ENCODE results near the gene DLX4.

Gene DLX4

GRCh38 chr17:49969134-49969759 lies at the start of gene DLX4:
TSS of gene DLX4 (plus strand) at chr17:49969190. CDS start at chr17:49969469, 279 bp downstream.
- DNase-seq: peak; percentile 3

DNA sequence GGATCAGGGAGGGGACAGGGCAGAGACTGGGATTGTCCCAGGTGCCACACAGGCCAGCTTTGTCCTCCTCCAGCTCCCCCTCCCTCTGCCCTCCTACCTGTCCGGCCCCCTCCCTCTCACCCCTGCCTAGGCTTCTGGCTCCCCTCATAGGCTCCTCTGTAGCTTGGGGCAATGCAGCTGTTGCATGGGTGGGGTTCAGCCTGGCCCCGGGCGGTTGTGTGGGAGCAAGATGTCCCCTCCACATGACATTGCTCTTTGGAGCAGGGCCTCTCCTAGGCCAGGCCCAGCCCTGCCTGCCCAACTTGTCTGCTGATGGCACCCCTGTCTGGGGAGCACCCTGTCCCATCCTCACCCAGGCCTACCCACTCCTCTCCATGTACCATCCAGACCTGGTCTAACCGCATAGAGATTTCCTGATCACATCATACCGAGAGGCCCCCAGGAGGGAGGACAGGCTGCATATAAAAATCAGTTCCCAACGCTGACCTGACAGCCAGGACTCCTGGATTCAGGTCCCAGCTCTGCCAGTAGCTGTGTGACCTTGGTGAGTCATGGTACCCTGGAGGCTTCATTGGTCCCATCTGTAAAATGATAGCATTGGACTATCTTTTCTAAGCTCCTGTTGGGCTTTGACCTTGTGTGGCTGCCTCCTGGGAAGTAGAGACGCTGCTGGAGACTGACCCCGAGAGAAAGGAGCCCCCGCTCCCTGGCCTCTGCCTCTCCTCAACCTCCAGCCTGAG lies 48.8 kb upstream of the DLX4 start:
- no peak for DNase-seq

DNA sequence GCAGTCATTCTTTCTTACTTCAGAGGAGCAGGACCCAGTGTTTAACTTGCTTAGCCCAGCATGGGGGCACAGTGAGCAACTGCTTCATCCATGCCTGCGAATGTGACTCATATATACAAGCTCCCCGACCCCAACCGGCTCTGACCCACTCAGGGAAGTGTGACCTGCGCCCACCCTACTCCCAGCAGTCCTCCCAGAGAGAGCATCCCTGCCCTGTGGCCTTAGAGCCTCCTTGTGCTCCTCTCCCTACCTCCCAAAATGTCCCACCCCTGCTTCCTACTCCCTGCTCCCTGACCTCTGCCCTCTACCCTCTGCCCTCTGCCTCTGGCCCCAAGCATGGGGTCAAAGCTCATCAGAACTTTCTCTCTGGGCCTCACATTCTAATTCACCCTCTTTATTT lies 46.9 kb upstream of the DLX4 start:
- DNase-seq: no peak

GRCh38 chr17:49924116-49924515 lies 44.9 kb upstream of the DLX4 start:
- no peak for DNase-seq

- DNase-seq: no peak
Observed at GRCh38 chr17:49924589-49924988, 44.4 kb upstream of the DLX4 start.

DNA sequence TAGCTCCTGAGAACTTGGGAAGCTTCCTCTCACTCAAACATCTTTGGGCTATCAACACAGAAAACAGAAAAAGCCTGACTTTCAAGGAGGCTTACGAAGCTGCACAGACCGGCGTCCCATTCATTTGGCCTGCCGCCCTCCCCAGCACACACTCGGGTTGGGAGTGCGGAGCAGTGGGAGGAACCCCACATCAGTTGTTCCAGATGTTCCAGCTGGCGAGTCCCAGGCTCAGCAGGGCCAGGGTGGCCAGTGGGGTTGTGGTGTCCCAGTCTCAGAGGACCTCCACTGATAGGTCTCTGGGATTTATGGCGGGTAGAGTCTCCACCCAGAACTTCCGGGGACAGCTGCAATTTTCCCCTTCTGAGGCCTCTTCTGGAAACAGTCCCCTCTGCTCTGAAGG lies 43.1 kb upstream of the DLX4 start:
- no peak for DNase-seq

DNA sequence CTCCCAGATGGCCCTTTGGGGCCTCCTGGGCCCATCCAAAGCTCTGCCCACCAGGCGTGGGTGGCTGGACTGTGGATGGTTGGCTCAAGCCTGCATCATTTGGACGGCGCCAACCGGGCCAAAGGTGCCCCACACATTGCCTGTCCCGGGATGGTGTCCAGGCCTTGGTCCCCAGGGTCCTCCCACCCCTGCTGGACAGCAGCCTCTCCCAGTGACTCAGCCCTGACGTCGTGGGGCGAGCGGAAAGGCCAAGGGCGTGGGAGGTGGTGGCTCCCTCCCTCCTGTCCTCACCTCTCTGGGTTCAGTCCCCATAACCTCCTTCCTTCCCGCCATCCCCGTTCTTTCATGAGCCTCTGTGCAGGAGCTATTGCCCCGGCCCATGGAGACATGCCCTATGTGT lies 42.1 kb upstream of the DLX4 start:
- DNase-seq: no peak

DNA sequence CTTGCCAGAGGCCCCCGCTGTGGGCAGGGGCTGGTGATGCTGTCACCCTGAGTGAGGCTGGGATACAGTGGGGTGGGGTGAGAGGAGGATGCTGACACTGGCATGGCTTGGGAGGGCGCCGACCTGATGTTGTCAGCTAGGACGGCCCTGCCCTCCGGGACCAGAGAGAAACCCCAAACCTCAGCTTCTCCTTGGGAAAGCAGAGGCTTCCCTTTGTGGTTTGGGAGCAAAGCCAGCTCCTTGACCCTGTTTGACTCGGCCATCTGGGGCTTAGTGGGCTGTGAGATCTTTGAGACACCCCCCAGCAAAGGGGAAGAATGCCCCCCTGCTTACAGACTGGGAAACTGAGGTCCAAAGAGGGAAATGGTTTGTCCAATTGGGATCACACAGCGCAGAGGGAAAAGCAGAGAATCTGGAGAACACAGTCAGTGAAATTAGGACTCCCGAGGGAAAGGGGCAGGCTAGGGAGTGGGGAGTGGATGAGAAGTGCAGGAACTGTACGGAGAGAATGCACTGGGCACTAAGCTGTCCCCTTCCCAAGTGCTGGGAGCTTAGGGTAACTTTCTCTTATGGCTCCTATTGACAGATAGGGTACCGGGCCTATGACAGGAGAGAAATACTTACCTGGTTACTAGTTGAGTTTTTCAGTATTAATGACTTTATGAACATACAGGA lies 40.7 kb upstream of the DLX4 start:
- DNase-seq: no peak

DNA sequence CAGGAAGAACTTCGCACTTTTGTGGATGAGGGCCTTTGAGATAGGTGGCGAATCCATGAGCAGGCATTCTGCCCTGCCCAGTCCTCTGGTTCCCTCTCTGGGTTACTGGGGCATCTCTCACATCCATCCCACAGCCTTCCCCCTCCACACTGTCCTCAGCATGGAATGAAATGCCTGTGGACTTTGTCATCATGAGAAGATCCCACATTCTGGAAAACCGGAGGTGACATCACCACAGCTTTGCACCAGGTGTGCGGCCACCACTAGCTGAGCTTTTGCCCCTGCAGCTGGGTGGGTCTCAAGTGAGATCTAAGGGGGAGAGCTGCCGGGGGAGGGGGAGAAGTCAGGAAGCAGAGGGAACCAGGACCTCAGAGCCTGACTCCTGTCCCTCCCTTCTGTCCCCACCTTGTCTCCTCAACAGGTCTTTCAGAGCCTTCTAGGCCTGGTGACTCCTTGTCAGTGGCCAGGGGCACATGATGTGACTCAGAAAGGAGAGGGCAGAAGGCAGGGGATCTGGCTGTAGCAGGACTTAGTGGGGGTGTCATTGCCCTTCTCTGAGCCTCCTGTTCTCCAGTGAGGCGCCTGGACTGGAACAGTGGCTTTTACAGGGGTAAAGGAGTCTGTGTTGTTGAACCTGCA lies 40.0 kb upstream of the DLX4 start:
- no peak for DNase-seq

DNA sequence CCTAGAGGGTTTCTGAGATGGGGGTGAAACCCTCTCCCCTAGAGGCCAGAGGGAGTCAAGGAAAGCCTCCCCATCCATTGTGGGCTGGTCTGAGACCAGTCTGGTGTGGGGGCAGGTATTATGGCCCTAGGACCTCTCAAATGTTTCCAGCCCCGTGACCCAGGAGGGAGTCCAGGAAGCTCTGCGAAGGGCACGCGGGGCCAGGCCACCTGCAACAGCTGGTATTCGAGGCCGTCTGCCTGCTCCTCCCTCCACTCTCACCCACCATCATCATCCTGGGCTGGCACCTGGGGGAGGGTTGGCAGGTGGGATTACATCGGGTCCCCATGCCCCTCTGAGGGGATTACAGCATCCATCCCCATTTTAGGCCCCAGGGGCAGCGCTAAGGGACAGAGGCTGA lies 38.1 kb upstream of the DLX4 start:
- no peak for DNase-seq

GRCh38 chr17:49931416-49932137 lies 37.4 kb upstream of the DLX4 start:
- DNase-seq: no peak

- no peak for DNase-seq
Observed at GRCh38 chr17:49932138-49932723, 36.8 kb upstream of the DLX4 start.

DNA sequence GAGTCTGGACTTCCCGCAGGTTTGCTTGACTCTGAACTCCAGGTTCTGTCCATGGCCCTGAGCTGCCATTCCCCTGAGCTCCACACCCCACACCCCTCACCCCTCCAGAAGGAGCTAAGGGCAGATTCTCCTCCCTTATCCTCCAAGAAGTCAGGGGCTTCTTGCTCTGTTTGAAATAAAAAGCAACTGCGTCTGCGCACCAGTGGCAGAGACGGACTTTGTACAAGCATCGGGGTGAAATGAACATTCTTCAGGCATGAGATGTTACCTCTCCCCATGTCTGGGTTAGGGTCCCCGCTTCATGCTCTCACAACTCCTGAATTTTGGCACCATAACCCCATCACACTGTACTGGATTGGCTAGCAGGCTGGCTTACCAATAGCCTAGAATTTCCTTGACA lies 36.1 kb upstream of the DLX4 start:
- DNase-seq: no peak

- DNase-seq: no peak
Observed at GRCh38 chr17:49935526-49936210, 33.3 kb upstream of the DLX4 start.

DNA sequence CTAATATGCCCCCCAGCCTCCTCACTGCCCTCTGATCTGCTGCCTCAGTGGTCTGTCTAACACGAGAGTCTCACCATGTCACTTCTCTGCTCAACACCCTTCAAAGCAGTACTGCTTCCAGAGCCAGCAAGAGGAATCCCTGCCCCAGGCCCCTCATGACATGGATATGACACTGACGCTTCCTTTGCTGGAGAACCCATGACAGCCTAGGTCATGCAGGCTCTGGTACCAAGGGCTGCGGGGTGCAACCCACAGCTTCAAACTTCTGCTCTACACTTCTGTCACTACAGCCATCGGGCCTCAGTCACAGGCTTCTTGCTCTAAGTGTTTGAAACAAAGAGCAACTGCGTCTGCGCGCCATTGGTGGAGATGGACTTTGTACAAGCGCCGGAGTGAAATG lies 32.6 kb upstream of the DLX4 start:
- DNase-seq: no peak

GRCh38 chr17:49939318-49939717 lies 29.7 kb upstream of the DLX4 start:
- no peak for DNase-seq

- no peak for DNase-seq
Observed at GRCh38 chr17:49941427-49941826, 27.6 kb upstream of the DLX4 start.

DNA sequence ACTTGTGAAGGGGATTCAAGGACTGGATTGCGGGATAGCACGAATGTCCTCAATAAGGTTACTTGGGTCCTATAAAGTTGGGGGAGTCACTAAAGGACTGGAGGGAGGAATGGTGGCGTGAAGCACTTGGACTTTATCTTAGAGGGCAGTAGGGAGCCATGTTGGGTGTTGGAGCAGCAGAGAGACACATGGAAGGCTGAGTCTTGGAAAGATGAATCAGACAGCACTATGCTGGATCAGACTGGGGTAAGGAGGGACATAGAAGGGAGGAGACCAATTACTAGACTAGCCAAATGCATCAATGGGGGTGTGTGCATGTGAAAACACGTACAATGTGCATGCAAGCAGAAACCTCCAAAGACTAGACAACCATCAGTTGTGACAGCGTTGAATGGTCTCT lies 26.0 kb upstream of the DLX4 start:
- no peak for DNase-seq

DNA sequence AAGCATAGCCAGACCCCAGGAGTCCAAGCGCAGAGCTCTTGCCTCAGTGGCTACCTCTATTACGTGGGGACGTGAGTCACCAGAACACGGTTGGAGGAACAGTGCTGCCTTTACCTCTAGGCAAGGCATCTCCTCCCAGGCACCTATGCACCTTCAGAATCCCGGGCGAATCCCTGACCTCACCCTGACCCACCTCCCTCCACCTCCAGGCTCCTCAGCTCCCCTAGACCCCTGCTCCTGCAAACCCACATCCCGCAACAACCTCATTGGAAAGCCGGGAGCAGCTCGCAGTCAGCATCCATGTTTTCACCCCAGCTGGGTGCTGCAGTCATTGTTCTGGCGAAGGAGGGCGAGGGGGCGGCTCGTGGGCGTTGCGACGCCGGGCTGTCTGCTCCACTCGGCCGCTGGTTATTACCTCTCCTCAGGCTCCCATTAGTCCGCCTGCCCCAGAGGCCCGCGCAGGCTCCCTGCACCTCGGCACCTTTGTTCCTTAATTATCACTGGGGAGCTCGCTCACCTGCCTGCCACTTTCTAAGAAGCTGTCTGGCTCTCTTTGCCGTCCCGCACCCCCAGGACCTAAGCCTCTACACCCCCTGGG lies 24.6 kb upstream of the DLX4 start:
- DNase-seq: no peak

DNA sequence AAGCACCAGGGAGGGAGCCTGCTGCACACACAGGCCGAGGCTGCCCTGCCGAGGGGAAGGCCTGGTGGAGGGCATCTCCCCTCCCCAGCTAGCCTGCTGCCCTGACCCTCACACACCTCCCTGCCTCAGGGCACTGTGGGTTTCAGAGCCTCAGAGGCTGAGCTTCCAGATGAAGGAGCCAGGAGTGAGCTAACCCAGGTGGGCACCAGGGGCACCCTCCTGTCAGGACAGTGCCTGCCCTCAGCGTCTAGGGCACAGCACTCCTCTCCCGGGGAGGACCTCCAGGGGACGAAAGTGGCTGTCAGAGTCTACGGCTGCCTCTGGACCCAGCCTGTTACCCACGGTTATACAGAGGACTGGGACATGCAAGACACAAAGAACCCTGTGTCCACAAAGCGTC lies 22.8 kb upstream of the DLX4 start:
- no peak for DNase-seq

- DNase-seq: no peak
Observed at GRCh38 chr17:49946964-49947584, 21.9 kb upstream of the DLX4 start.
